DMS114 treated with DMSO at 0.1 percent for 48 hours (cell line): ENCODE data around the gene ZNF90.
"Not testable (repeated sequence)": the region's sequence is repeated elsewhere in the genome, so short reads cannot be mapped to it uniquely, and the experiment has no call there.

Experiments
- DNase-seq: peaks from one replicate; lab custom pipeline; 2025; ENCODE audit not compliant: unreplicated experiment; lab: John Stamatoyannopoulos, UW

The ZNF90 gene

GRCh38 chr19:20102097-20102496 is 24.3 kb downstream of the ZNF90 start:
- DNase-seq, result no peak

- DNase-seq, result no peak
Observed at GRCh38 chr19:20103091-20103740, 25.4 kb downstream of the ZNF90 start.

GRCh38 chr19:20107301-20107700 is 29.5 kb downstream of the ZNF90 start:
- no peak for DNase-seq

- DNase-seq, result not testable (repeated sequence)
Observed at GRCh38 chr19:20118064-20118839, 40.5 kb downstream of the ZNF90 start.

- DNase-seq, result no peak
Observed at GRCh38 chr19:20124879-20125278, 47.1 kb downstream of the ZNF90 start.

- not testable (repeated sequence) for DNase-seq
Observed at GRCh38 chr19:20132933-20133332, 55.1 kb downstream of the ZNF90 start.

- not testable (repeated sequence) for DNase-seq
Observed at GRCh38 chr19:20137714-20138113, 59.9 kb downstream of the ZNF90 start.

- DNase-seq, result no peak
Observed at GRCh38 chr19:20151617-20152145, 73.9 kb downstream of the ZNF90 start.

GRCh38 chr19:20152506-20152905 is 74.7 kb downstream of the ZNF90 start:
- not testable (repeated sequence) for DNase-seq

GRCh38 chr19:20153281-20153680 is 75.5 kb downstream of the ZNF90 start:
- no peak for DNase-seq

- DNase-seq, result no peak
Observed at GRCh38 chr19:20154636-20155035, 76.8 kb downstream of the ZNF90 start.

GRCh38 chr19:20162821-20163220 is 85.0 kb downstream of the ZNF90 start:
- no peak for DNase-seq

- DNase-seq, result no peak
Observed at GRCh38 chr19:20164456-20164855, 86.7 kb downstream of the ZNF90 start.

GRCh38 chr19:20165971-20166592 is 88.3 kb downstream of the ZNF90 start:
- DNase-seq, result no peak

GRCh38 chr19:20167020-20167644 is 89.3 kb downstream of the ZNF90 start, which contains the start of gene ZNF486:
ZNF486 (plus strand) TSS chr19:20167214; CDS start chr19:20167331, 117 bp downstream.
- peak; percentile 76 for DNase-seq

GRCh38 chr19:20167651-20168122 is 89.9 kb downstream of the ZNF90 start:
- no peak for DNase-seq
